Right lobe of liver (tissue), 6 donors: ENCODE data around the gene SMIM36. TPM values are rescaled to one million over a fixed set of nuclear protein-coding genes. Genes with fewer than 3 reads are reported as not detected.
"Not testable (repeated sequence)": the region's sequence is repeated elsewhere in the genome, so short reads cannot be mapped to it uniquely, and the experiment has no call there.

ENCODE experiments used
- ATAC-seq, 4 donors: fragments of 200-7000 bp; cut with Tn5 transposase; one replicate each; pipeline ENCODE4 v1.9.1; 2020; ENCODE audit warnings: mild to moderate bottlenecking in 4 of 4, moderate library complexity in 4 of 4
- DNase-seq, 3 donors: peaks; one replicate each; pipeline ENCODE4 v3.0.0-alpha.2; 2020
- H3K27ac ChIP-seq, 3 donors: fragments of 200-600 bp; one replicate each; pipeline ENCODE4 v1.8.0; 2022
- H3K27me3 ChIP-seq, 2 donors: fragments of 200-600 bp; one replicate each; pipeline ENCODE4 v1.8.0; 2022
- H3K36me3 ChIP-seq, 4 donors: fragments of 200-600 bp; sonication (generic) in 1 of 4; one replicate each; pipeline versions ENCODE4 v1.5.1 to v1.8.0; 2017 to 2022; ENCODE audit warnings: control low read depth in 1 of 4
- H3K4me1 ChIP-seq, 4 donors: fragments of 200-600 bp; sonication (generic) in 1 of 4; one replicate each; pipeline versions ENCODE4 v1.5.1 to v1.8.0; 2017 to 2022; ENCODE audit warnings: control low read depth in 1 of 4
- H3K4me3 ChIP-seq, 3 donors: fragments of 200-600 bp; one replicate each; pipeline ENCODE4 v1.8.0; 2022
- H3K9me3 ChIP-seq, 4 donors: fragments of 200-600 bp; sonication (generic) in 1 of 4; one replicate each; pipeline versions ENCODE4 v1.5.1 to v1.8.0; 2017 to 2022; ENCODE audit warnings: control low read depth in 1 of 4
- CTCF ChIP-seq, 4 donors: fragments of 200-600 bp in 3 of 4; fragments of 450-650 bp in 1 of 4; IDR thresholded peaks; one replicate each; pipeline versions ENCODE4 v1.5.1 to v1.8.0; 2016 to 2022; ENCODE audit warnings: antibody characterized with exemption in 4 of 4, mild to moderate bottlenecking in 2 of 4
- POLR2A ChIP-seq: fragments of 450-650 bp; IDR thresholded peaks from one replicate; pipeline ENCODE4 v1.6.1; 2017; ENCODE audit warnings: antibody characterized with exemption, mild to moderate bottlenecking
- WGBS: methylation state at CpG from one replicate; pipeline ENCODE4 v1.1.6; 2018; ENCODE audit warnings: low coverage, low lambda C conversion rate; ENCODE audit not compliant: insufficient coverage; ENCODE audit errors: missing lambda C conversion rate; 5-methylcytosine and 5-hydroxymethylcytosine counted together
- intact Hi-C, 2 donors: fragments of 100-400 bp; cut with DNase I; formaldehyde crosslinking; loops; one replicate each; pipeline versions ENCODE4 v1.11.2 to v1.14.1; 2022
- total RNA-seq, 6 experiments: library from RNA; depleted of rRNA in 2 of 6; stranded (reverse); fragments of >200 nt in 2 of 6; fragmentation: NEBNext Ultra II Directional in 3 of 6; extraction: Animal tissue kit (Norgen Biotek cat#: 25700) in 3 of 6; gene quantifications; one replicate each; pipeline versions ENCODE4 v1.1.0 to v1.2.4, GENCODE V29; 2016 to 2023
- donor health status: DM: no; HTN: yes; CAD: no.
- donor health status: DM: no; HTN: no; CAD: no.
- donor health status: DM: no; HTN: no; CAD: no.
- donor health status: DM: no; HTN: yes; CAD: no.
- donor health status: DM: no; HTN: yes; CAD: no.

Gene SMIM36
- total RNA-seq, 6 experiments from 2014 or later = not detected

GRCh38 chr17:55520402-55520801, 9.2 kb upstream of the SMIM36 start:
- intact Hi-C loops = loop anchor here in 1 of 2 donors (10.0 kb wide), 1 partner anchor 254 kb away; no protein-coding TSS in a partner anchor
- Histone ChIP-seq H3K9me3 (no peaks in the 10 kb centered on the region), H3K4me1 (no peaks in the 10 kb centered on the region), H3K4me3 (no peak overlapping the region), H3K27ac (no peak overlapping the region), H3K36me3 (no peaks in the 10 kb centered on the region), H3K27me3 (no peaks in the 10 kb centered on the region)
- ATAC-seq (no peak), DNase-seq (no peak)
- TF ChIP-seq CTCF (IDR thresholded peaks at IDR 0.05) = no peak
- TF ChIP-seq POLR2A = no peak
- WGBS = 88% methylated on average over 5 of the region's 5 CpGs

- DNase-seq (no peak), ATAC-seq (no peak)
- H3K27me3 ChIP-seq = no peaks in the 10 kb centered on the region
- no peak overlapping the region for H3K27ac ChIP-seq
- H3K4me3 ChIP-seq = no peak overlapping the region
- 62% methylated on average over 5 of the region's 5 CpGs for WGBS
- intact Hi-C loops = no loop called here
- H3K4me1 ChIP-seq = no peaks in the 10 kb centered on the region
- H3K36me3 ChIP-seq = no peaks in the 10 kb centered on the region
- H3K9me3 ChIP-seq = no peaks in the 10 kb centered on the region
- no peak for TF ChIP-seq CTCF (IDR thresholded peaks at IDR 0.05)
These were observed 7.3 kb upstream of the SMIM36 start for GRCh38 chr17:55518510-55518909.

- TF ChIP-seq CTCF (IDR thresholded peaks at IDR 0.05) (peak; percentile 89 to 98 (median 92)), POLR2A (no peak)
- WGBS = 8% methylated on average over 5 of the region's 5 CpGs
- ATAC-seq = peak; percentile 83 to 95 (median 91)
- H3K27ac ChIP-seq = no peak overlapping the region
- peak in 2 of 3 donors; percentile 32 to 78 for DNase-seq
- H3K36me3 ChIP-seq = no peaks in the 10 kb centered on the region
- no peak overlapping the region for H3K4me3 ChIP-seq
- H3K4me1 ChIP-seq = no peaks in the 10 kb centered on the region
- H3K27me3 ChIP-seq = no peaks in the 10 kb centered on the region
- H3K9me3 ChIP-seq = no peaks in the 10 kb centered on the region
- intact Hi-C loops = no loop called here
These were observed 2.8 kb upstream of the SMIM36 start for GRCh38 chr17:55513885-55514590.

GRCh38 chr17:55507669-55508068, 3.6 kb downstream of the SMIM36 start:
- ATAC-seq, DNase-seq, H3K36me3 ChIP-seq, H3K4me3 ChIP-seq, H3K27ac ChIP-seq, H3K4me1 ChIP-seq, H3K27me3 ChIP-seq, intact Hi-C loops, H3K9me3 ChIP-seq: not testable (repeated sequence)
- WGBS = 82% methylated on average over 7 of the region's 7 CpGs

- H3K4me3 ChIP-seq, H3K27ac ChIP-seq, H3K9me3 ChIP-seq, H3K36me3 ChIP-seq, H3K27me3 ChIP-seq, ATAC-seq, H3K4me1 ChIP-seq, DNase-seq, intact Hi-C loops: not testable (repeated sequence)
- WGBS = 98% methylated on average over 16 of the region's 23 CpGs
These were observed 9.6 kb downstream of the SMIM36 start for GRCh38 chr17:55501626-55502025.
